Thyroid gland (tissue), 4 donors: ENCODE results near the gene PLK5.

Experiments
- POLR2A ChIP-seq, 2 donors: fragments of 450-650 bp; IDR thresholded peaks; one replicate each; pipeline ENCODE4 v1.6.1; 2017; ENCODE audit warnings: antibody characterized with exemption in 2 of 2, mild to moderate bottlenecking in 2 of 2, moderate library complexity in 1 of 2
- TF ChIP-seq, protein P1 (sequence below), 6 experiments: fragments of 200-600 bp in 3 of 6; fragments of 450-650 bp in 3 of 6; sonication (generic) in 3 of 6; IDR thresholded peaks; one replicate each; pipeline ENCODE4 v1.5.1; 2016 to 2019; ENCODE audit warnings: antibody characterized with exemption in 6 of 6, mild to moderate bottlenecking in 2 of 6, inconsistent platforms in 1 of 6, moderate library complexity in 1 of 6

DNA sequence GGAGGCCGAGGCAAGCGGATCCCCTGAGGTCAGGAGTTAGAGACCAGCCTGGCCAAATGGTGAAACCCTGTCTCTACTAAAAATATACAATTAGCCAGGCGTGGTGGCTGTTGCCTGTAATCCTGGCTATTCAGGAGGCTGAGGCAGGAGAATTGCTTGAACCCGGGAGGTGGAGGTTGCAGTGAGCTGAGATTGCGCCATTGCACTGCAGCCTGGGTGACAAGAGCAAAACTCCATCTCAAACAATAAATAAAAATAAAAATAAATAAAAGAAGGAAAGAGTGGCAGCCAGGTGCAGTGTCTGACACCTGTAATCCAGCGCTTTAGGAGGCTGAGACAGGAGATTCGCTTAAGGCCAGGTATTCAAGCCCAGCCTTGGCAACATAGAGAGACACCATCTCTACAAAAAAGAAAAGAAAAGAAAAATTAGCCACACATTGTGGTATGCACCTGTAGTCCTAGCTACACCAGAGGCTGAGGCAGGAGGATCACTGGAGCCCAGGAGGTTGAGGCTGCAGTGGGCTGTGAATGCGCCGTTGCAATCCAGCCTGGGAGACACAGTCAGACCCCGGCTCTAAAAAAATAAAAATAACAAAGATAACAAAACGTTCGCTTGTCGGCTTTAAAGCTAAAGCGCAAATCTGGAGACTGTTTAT is 21.3 kb upstream of the PLK5 start:
- TF ChIP-seq, protein P1, sequence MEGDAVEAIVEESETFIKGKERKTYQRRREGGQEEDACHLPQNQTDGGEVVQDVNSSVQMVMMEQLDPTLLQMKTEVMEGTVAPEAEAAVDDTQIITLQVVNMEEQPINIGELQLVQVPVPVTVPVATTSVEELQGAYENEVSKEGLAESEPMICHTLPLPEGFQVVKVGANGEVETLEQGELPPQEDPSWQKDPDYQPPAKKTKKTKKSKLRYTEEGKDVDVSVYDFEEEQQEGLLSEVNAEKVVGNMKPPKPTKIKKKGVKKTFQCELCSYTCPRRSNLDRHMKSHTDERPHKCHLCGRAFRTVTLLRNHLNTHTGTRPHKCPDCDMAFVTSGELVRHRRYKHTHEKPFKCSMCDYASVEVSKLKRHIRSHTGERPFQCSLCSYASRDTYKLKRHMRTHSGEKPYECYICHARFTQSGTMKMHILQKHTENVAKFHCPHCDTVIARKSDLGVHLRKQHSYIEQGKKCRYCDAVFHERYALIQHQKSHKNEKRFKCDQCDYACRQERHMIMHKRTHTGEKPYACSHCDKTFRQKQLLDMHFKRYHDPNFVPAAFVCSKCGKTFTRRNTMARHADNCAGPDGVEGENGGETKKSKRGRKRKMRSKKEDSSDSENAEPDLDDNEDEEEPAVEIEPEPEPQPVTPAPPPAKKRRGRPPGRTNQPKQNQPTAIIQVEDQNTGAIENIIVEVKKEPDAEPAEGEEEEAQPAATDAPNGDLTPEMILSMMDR (IDR thresholded peaks at IDR 0.05): no peak
- no peak for TF ChIP-seq POLR2A (IDR thresholded peaks at IDR 0.05)
